Loucy (cell line): Measurements from ENCODE around the gene VSIG2.

Experiments
- CTCF ChIP-seq: fragments of 200-600 bp; sonication (generic); conservative IDR thresholded peaks from 2 replicates; pipeline ENCODE4 v1.5.1; 2014; ENCODE audit warnings: mild to moderate bottlenecking, antibody characterized with exemption, low read length
- EZH2phosphoT487 ChIP-seq: fragments of 200-600 bp; IDR thresholded peaks from 2 replicates; pipeline ENCODE4 v1.6.1; 2018; ENCODE audit warnings: antibody characterized with exemption, mild to moderate bottlenecking, moderate library complexity, borderline replicate concordance

- no peak for TF ChIP-seq CTCF
- no peak for TF ChIP-seq EZH2phosphoT487
Measured at GRCh38 chr11:124779568-124779967, 27.5 kb upstream of the VSIG2 start.
